Measurements from ENCODE around the gene NUFIP1.

- TF ChIP-seq POLR2A (IDR thresholded peaks at IDR 0.05; ENCODE audit: borderline replicate concordance, extremely low read depth, insufficient read depth, insufficient read length) (no peak), SRF (IDR thresholded peaks at IDR 0.05; ENCODE audit: low read depth) (no peak), POLR2AphosphoS5 (IDR thresholded peaks at IDR 0.05; ENCODE audit: low read depth, low read length) (no peak), SP1 (IDR thresholded peaks at IDR 0.05; ENCODE audit: low read depth) (no peak), ZBTB33 (IDR thresholded peaks at IDR 0.05; ENCODE audit: extremely low read depth, insufficient replicate concordance, low read length) (no peak), EZH2 (IDR thresholded peaks at IDR 0.05) (no peak)
- TF ChIP-seq, protein P1, sequence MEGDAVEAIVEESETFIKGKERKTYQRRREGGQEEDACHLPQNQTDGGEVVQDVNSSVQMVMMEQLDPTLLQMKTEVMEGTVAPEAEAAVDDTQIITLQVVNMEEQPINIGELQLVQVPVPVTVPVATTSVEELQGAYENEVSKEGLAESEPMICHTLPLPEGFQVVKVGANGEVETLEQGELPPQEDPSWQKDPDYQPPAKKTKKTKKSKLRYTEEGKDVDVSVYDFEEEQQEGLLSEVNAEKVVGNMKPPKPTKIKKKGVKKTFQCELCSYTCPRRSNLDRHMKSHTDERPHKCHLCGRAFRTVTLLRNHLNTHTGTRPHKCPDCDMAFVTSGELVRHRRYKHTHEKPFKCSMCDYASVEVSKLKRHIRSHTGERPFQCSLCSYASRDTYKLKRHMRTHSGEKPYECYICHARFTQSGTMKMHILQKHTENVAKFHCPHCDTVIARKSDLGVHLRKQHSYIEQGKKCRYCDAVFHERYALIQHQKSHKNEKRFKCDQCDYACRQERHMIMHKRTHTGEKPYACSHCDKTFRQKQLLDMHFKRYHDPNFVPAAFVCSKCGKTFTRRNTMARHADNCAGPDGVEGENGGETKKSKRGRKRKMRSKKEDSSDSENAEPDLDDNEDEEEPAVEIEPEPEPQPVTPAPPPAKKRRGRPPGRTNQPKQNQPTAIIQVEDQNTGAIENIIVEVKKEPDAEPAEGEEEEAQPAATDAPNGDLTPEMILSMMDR (IDR thresholded peaks at IDR 0.05 in 2 of 3, conservative IDR thresholded peaks at IDR 0.05 in 1 of 3; ENCODE audit: borderline replicate concordance in 1 of 3, insufficient read depth in 1 of 3, low read depth in 2 of 3, low read length in 2 of 3) = no peak
Measured at GRCh38 chr13:44906230-44906629, 83.0 kb downstream of the NUFIP1 start.

Measured in HCT116 (cell line).